Measurements from ENCODE around the gene CORO1C. TPM values are rescaled to one million over a fixed set of nuclear protein-coding genes. Genes with fewer than 3 reads are reported as not detected.

The CORO1C gene
- polyA plus RNA-seq, 1 donor from 2014 or later = 123 TPM

DNA sequence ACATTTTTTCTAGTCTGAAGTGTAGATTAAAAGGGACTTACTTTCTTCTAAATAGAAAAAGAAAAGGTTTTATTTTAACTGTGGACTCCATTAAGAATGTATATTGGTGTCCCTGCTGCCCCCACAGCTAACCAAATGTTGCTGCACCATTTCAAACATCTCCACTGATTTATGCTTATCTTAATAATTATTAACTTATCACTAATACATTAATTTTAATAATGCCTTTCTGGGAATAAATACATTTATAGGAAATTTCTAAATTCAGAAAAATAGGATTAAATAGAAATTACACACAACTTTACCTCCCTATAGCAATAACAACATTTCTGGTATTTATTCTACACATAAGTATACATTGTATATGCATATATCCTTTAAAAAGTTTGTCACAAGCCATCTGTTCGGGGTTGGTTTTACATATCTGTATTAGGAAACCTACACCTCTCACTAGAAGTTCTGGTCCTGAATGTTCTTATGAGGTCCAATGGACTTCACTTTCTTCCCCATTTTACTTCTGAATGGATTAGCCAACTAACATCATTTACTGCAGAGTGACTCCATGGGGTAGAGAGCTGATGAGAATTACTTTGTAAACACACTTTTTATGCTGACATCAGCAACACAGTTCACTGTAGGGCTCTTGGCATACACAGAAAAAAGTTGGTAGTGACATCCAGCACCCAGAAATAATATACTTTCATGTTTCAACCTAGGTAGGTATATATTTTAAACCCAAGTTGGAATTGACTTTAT is 88.2 kb downstream of the CORO1C start:
- Histone ChIP-seq H2AFZ (ENCODE audit: low read depth, low read length) (no peak overlapping the region), H3K4me3 (ENCODE audit: low read length) (no peak overlapping the region), H3K36me3 (ENCODE audit: insufficient read depth, low read length) (peaks cover 4% of the 10 kb centered on the region), H3K27ac (ENCODE audit: low read length) (no peak overlapping the region), H3K27me3 (ENCODE audit: insufficient read depth, low read depth, low read length) (no peaks in the 10 kb centered on the region), H3K4me2 (ENCODE audit: low read length) (no peak overlapping the region), H3K79me2 (replicated peaks; ENCODE audit: insufficient read depth, low read length) (no peaks in the 10 kb centered on the region), H3F3A (ENCODE audit: insufficient read depth, low read length, poor library complexity, severe bottlenecking) (no peaks in the 10 kb centered on the region), H4K20me1 (ENCODE audit: insufficient read depth) (no peaks in the 10 kb centered on the region), H3K9ac (ENCODE audit: low read length) (no peak overlapping the region), H3K9me2 (ENCODE audit: insufficient read depth, low read length) (no peaks in the 10 kb centered on the region), H3K9me3 (ENCODE audit: low read length) (no peaks in the 10 kb centered on the region)
- TF ChIP-seq MXI1 (conservative IDR thresholded peaks at IDR 0.05; ENCODE audit: poor library complexity, severe bottlenecking) (no peak), TAF1 (IDR thresholded peaks at IDR 0.05; ENCODE audit: low read depth) (no peak)

DNA sequence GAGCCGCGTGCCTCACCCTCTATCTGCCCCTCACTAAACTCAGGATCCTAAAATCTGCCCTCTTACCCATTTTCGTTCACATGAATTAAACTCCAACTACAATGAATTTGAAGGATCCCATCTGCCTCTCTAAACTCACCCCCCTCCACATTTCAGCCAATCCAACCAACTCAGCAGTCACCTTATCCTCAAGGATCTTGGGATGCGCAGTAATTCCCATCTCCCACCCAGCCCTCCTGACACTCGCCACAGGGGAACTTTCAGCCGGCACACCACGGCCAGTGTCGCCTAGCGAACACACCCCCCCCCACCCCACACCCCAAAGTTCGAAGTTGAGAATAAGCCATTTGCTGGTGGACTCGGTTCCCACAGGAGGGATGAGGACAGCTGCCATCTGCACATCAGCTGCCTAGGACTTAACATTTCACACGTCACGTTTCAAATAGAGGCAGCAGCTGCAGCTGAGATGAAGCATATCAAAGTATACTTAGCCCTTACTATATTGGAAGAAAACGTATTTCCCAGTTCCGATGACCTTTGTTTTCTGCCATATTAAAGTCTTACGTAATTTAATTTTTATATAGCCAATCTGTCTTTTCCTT is 88.9 kb downstream of the CORO1C start:
- Histone ChIP-seq H2AFZ (ENCODE audit: low read depth, low read length) (no peak overlapping the region), H4K20me1 (ENCODE audit: insufficient read depth) (no peaks in the 10 kb centered on the region), H3K4me3 (ENCODE audit: low read length) (no peak overlapping the region), H3K79me2 (replicated peaks; ENCODE audit: insufficient read depth, low read length) (no peaks in the 10 kb centered on the region), H3K27me3 (ENCODE audit: insufficient read depth, low read depth, low read length) (no peaks in the 10 kb centered on the region), H3K36me3 (ENCODE audit: insufficient read depth, low read length) (no peaks in the 10 kb centered on the region), H3K4me2 (ENCODE audit: low read length) (no peak overlapping the region), H3K9me2 (ENCODE audit: insufficient read depth, low read length) (no peaks in the 10 kb centered on the region), H3K9ac (ENCODE audit: low read length) (no peak overlapping the region), H3K9me3 (ENCODE audit: low read length) (no peaks in the 10 kb centered on the region), H3K27ac (ENCODE audit: low read length) (no peak overlapping the region), H3F3A (ENCODE audit: insufficient read depth, low read length, poor library complexity, severe bottlenecking) (no peaks in the 10 kb centered on the region)
- TF ChIP-seq MXI1 (conservative IDR thresholded peaks at IDR 0.05; ENCODE audit: poor library complexity, severe bottlenecking) = no peak
- TF ChIP-seq TAF1 (IDR thresholded peaks at IDR 0.05; ENCODE audit: low read depth) = no peak
- no peak for TF ChIP-seq EP300 (conservative IDR thresholded peaks at IDR 0.05; ENCODE audit: poor library complexity, severe bottlenecking)
- TF ChIP-seq POLR2AphosphoS5 (IDR thresholded peaks at IDR 0.05) = no peak
- no peak for TF ChIP-seq SMC3 (conservative IDR thresholded peaks at IDR 0.05; ENCODE audit: poor library complexity)
- no peak for TF ChIP-seq EZH2 (IDR thresholded peaks at IDR 0.05; ENCODE audit: borderline replicate concordance, insufficient read depth, low read length, poor library complexity, severe bottlenecking)
- TF ChIP-seq, protein P1, sequence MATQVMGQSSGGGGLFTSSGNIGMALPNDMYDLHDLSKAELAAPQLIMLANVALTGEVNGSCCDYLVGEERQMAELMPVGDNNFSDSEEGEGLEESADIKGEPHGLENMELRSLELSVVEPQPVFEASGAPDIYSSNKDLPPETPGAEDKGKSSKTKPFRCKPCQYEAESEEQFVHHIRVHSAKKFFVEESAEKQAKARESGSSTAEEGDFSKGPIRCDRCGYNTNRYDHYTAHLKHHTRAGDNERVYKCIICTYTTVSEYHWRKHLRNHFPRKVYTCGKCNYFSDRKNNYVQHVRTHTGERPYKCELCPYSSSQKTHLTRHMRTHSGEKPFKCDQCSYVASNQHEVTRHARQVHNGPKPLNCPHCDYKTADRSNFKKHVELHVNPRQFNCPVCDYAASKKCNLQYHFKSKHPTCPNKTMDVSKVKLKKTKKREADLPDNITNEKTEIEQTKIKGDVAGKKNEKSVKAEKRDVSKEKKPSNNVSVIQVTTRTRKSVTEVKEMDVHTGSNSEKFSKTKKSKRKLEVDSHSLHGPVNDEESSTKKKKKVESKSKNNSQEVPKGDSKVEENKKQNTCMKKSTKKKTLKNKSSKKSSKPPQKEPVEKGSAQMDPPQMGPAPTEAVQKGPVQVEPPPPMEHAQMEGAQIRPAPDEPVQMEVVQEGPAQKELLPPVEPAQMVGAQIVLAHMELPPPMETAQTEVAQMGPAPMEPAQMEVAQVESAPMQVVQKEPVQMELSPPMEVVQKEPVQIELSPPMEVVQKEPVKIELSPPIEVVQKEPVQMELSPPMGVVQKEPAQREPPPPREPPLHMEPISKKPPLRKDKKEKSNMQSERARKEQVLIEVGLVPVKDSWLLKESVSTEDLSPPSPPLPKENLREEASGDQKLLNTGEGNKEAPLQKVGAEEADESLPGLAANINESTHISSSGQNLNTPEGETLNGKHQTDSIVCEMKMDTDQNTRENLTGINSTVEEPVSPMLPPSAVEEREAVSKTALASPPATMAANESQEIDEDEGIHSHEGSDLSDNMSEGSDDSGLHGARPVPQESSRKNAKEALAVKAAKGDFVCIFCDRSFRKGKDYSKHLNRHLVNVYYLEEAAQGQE (IDR thresholded peaks at IDR 0.05; ENCODE audit: borderline replicate concordance) = no peak
- TF ChIP-seq, protein P2, sequence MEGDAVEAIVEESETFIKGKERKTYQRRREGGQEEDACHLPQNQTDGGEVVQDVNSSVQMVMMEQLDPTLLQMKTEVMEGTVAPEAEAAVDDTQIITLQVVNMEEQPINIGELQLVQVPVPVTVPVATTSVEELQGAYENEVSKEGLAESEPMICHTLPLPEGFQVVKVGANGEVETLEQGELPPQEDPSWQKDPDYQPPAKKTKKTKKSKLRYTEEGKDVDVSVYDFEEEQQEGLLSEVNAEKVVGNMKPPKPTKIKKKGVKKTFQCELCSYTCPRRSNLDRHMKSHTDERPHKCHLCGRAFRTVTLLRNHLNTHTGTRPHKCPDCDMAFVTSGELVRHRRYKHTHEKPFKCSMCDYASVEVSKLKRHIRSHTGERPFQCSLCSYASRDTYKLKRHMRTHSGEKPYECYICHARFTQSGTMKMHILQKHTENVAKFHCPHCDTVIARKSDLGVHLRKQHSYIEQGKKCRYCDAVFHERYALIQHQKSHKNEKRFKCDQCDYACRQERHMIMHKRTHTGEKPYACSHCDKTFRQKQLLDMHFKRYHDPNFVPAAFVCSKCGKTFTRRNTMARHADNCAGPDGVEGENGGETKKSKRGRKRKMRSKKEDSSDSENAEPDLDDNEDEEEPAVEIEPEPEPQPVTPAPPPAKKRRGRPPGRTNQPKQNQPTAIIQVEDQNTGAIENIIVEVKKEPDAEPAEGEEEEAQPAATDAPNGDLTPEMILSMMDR (IDR thresholded peaks at IDR 0.05; ENCODE audit: poor library complexity, severe bottlenecking) = no peak
- TF ChIP-seq RAD21 (conservative IDR thresholded peaks at IDR 0.05) = no peak
